ENCODE results near the gene DLGAP4. TPM values are rescaled to one million over a fixed set of nuclear protein-coding genes. Genes with fewer than 3 reads are reported as not detected.

Gene DLGAP4
- total RNA-seq, 5 donors from 2014 or later (not counting 1 experiment from before 2014, with no cell fraction given), result 36.4 to 54.4 (median 43.9) TPM

DNA sequence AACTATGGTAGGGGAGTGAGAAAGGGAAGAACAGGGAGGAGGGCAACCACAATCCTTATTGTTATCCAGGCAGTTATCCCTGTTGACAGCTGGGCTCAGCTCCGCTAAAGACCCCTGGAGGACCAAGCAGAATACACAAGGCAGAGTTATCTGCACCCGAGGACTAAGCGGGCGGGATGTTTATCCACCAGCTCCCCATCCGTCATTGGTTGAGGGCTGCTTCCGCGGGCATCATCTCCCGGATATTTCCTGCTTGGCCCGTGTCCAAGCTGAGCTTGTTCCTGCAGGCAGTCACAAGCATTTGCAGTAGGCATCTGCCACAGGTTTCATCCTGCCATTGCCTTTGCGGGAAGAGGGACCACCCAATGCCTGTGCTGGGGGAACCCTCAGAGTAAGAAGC, 102.1 kb downstream of the DLGAP4 start:
- Histone ChIP-seq H3K27ac (ENCODE audit: low read length) (no peak overlapping the region), H3K4me1 (ENCODE audit: control insufficient read depth in 1 of 2, extremely low read depth in 1 of 2, insufficient read depth in 2 of 2, low read length in 2 of 2) (no peaks in the 10 kb centered on the region), H3K27me3 (replicated peaks in 1 of 2; ENCODE audit: control insufficient read depth in 2 of 2, extremely low read depth in 1 of 2, insufficient read depth in 2 of 2, low read length in 1 of 2) (peaks cover 0 to 18% of the 10 kb centered on the region in 2 experiments), H3K9me3 (no peaks in the 10 kb centered on the region), H3K36me3 (ENCODE audit: control insufficient read depth in 2 of 2, extremely low read depth in 1 of 2, insufficient read depth in 1 of 2, low read length in 1 of 2) (no peaks in the 10 kb centered on the region), H3K4me3 (ENCODE audit: control insufficient read depth in 1 of 2, extremely low read depth in 1 of 2, low read length in 1 of 2) (no peak overlapping the region)
- CTCF ChIA-PET, result no interaction called here
- Mint-ChIP-seq H3K9me3 (peaks cover 0 to 1% (median 0%) of the 10 kb centered on the region in 3 donors), H3K4me3 (no peak overlapping the region), H3K4me1 (no peaks in the 10 kb centered on the region), H3K36me3 (no peaks in the 10 kb centered on the region), H3K27ac (no peak overlapping the region), H3K27me3 (peaks cover 10 to 19% of the 10 kb centered on the region in 2 donors)
- POLR2A ChIA-PET, result no interaction called here
- DNase-seq (no peak), ATAC-seq (replicated peaks in 1 of 4) (no peak)
- WGBS (ENCODE audit: insufficient coverage), result 46% methylated on average over 10 of the region's 10 CpGs

DNA sequence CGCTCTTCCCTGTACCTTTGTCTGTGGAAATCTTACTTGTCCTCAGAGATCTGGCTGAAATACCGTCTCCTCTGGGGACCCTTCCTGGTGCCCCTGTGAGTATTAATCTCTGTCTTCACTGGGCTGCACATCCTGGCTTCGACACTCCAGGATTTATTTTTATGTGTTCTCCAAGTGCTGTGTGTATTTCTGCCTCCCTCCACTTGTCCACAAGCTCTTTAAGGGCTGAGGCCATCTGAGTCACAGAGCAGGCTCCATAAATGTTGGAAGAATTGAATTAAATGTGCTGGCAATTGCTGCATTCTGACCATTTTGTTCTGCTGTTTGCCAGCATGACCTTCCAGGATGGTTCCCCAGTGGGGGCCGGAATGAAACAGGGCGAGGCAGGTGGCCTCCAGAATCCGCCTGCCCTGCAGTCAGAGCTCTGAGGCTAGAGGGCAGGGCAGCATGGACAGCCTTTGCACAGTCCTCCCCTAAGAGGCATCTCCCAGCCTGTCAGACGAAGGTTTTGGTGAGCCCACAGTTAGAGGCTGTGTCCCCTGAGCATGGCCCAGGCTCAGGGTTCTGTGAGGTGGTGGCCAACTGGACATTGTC, 105.8 kb downstream of the DLGAP4 start:
- CTCF ChIA-PET, result no interaction called here

DNA sequence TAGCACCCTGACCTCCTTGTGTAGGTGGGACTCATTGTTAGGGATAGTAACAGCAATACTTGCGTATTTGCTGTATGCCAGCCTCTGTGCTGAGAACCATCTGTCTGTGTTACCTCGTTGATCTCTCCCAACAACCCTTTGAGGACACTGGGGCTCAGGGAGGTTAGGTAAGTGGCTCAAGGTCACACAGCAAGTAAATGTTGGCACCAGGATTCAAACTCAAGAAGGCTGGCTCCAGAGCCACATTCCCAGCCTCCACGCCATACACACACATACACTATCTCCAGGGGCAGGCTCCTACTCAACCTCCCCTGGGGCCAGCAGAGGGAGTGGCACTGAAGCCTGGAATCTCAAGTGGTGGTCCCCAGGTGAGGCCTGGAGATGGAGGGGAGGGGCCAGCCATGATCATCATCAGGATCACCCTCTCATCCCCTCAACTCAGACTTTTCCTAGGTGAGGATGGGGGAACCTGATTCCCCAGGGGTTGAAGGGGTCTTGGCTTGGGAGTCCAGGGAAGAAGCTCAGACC, 109.4 kb downstream of the DLGAP4 start:
- Histone ChIP-seq H3K9me3 (no peaks in the 10 kb centered on the region), H3K27me3 (replicated peaks in 1 of 2; ENCODE audit: control insufficient read depth in 2 of 2, extremely low read depth in 1 of 2, insufficient read depth in 2 of 2, low read length in 1 of 2) (peaks cover 0 to 41% of the 10 kb centered on the region in 2 experiments), H3K27ac (ENCODE audit: low read length) (no peak overlapping the region), H3K4me1 (ENCODE audit: control insufficient read depth in 1 of 2, extremely low read depth in 1 of 2, insufficient read depth in 2 of 2, low read length in 2 of 2) (no peaks in the 10 kb centered on the region), H3K36me3 (ENCODE audit: control insufficient read depth in 2 of 2, extremely low read depth in 1 of 2, insufficient read depth in 1 of 2, low read length in 1 of 2) (no peaks in the 10 kb centered on the region), H3K4me3 (ENCODE audit: control insufficient read depth in 1 of 2, extremely low read depth in 1 of 2, low read length in 1 of 2) (no peak overlapping the region)
- ATAC-seq (replicated peaks in 1 of 4) (no peak), DNase-seq (no peak)
- Mint-ChIP-seq H3K4me3 (no peak overlapping the region), H3K27ac (no peak overlapping the region), H3K4me1 (no peaks in the 10 kb centered on the region), H3K27me3 (peaks cover 12 to 17% of the 10 kb centered on the region in 2 donors), H3K36me3 (no peaks in the 10 kb centered on the region), H3K9me3 (no peaks in the 10 kb centered on the region)
- no CpG with 5 or more reads among the region's 3 CpGs for WGBS (ENCODE audit: insufficient coverage)
- POLR2A ChIA-PET, result no interaction called here
- CTCF ChIA-PET, result no interaction called here

More for the DNA sequence above, 105.8 kb downstream of the DLGAP4 start:
- Mint-ChIP-seq H3K9me3 (no peaks in the 10 kb centered on the region), H3K4me1 (no peaks in the 10 kb centered on the region), H3K27me3 (peaks cover 4 to 17% of the 10 kb centered on the region in 2 donors), H3K36me3 (no peaks in the 10 kb centered on the region), H3K4me3 (no peak overlapping the region), H3K27ac (no peak overlapping the region)
- POLR2A ChIA-PET, result no interaction called here
- ATAC-seq (replicated peaks in 1 of 4) (no peak), DNase-seq (no peak)
- Histone ChIP-seq H3K36me3 (ENCODE audit: control insufficient read depth in 2 of 2, extremely low read depth in 1 of 2, insufficient read depth in 1 of 2, low read length in 1 of 2) (no peaks in the 10 kb centered on the region), H3K27me3 (replicated peaks in 1 of 2; ENCODE audit: control insufficient read depth in 2 of 2, extremely low read depth in 1 of 2, insufficient read depth in 2 of 2, low read length in 1 of 2) (peaks cover 0 to 16% of the 10 kb centered on the region in 2 experiments), H3K27ac (ENCODE audit: low read length) (no peak overlapping the region), H3K4me3 (ENCODE audit: control insufficient read depth in 1 of 2, extremely low read depth in 1 of 2, low read length in 1 of 2) (no peak overlapping the region), H3K9me3 (no peaks in the 10 kb centered on the region), H3K4me1 (ENCODE audit: control insufficient read depth in 1 of 2, extremely low read depth in 1 of 2, insufficient read depth in 2 of 2, low read length in 2 of 2) (no peaks in the 10 kb centered on the region)
- 78% methylated on average over 6 of the region's 7 CpGs for WGBS (ENCODE audit: insufficient coverage)

DNA sequence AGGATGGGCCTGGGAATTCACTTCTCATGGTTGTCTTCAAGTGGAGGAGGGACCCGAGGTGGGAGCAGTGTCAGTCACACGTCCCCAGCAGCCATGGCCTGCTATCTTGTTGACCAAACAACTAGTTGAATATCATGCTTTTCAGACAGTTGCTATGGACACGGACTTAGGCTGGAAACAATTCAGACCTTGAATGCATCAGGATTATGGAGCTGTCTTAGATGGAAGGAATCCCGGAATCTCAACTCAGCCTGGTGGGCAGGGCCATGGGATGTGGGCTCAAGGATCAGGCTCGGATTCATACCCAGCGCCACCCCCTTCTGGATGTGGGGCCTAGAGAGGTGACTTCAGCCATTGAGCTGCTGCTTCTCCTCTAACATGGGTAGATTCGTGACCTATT, 112.6 kb downstream of the DLGAP4 start:
- CTCF ChIA-PET, result no interaction called here

DNA sequence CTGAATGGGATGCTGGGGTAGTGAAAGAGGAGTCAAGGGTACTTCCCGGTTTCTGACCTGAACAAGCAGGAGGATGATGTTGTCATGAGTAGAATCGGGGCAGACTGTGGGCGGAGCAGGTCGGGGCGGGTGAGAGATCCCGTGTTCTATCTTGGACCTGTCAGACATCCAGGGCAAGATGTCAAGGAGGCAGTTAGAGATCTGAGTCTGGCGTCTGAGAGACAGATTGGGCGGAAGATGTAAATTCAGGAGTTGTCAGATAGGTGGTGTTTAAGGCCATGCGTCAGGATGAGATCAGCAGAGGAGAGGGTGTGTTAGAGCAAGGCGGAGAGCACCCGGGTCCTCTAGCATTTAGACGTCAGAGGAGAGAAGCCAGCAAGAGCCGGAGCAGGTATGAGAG, 115.5 kb downstream of the DLGAP4 start:
- H3K4me1 ChIP-seq (ENCODE audit: control insufficient read depth in 1 of 2, extremely low read depth in 1 of 2, insufficient read depth in 2 of 2, low read length in 2 of 2), result no peaks in the 10 kb centered on the region
- CTCF ChIA-PET, result no interaction called here
- H3K27ac Mint-ChIP-seq, result no peak overlapping the region
- H3K4me3 ChIP-seq (ENCODE audit: control insufficient read depth in 1 of 2, extremely low read depth in 1 of 2, low read length in 1 of 2), result no peak overlapping the region
- no peaks in the 10 kb centered on the region for H3K4me1 Mint-ChIP-seq
- no peaks in the 10 kb centered on the region for H3K9me3 ChIP-seq
- ATAC-seq (replicated peaks in 1 of 4) (no peak), DNase-seq (no peak)
- H3K36me3 ChIP-seq (ENCODE audit: control insufficient read depth in 2 of 2, extremely low read depth in 1 of 2, insufficient read depth in 1 of 2, low read length in 1 of 2), result no peaks in the 10 kb centered on the region
- POLR2A ChIA-PET, result no interaction called here
- H3K27ac ChIP-seq (ENCODE audit: low read length), result no peak overlapping the region
- 74% methylated on average over 10 of the region's 13 CpGs for WGBS (ENCODE audit: insufficient coverage)
- H3K36me3 Mint-ChIP-seq, result no peaks in the 10 kb centered on the region
- peaks cover 14 to 19% of the 10 kb centered on the region in 2 donors for H3K27me3 Mint-ChIP-seq
- no peak overlapping the region for H3K4me3 Mint-ChIP-seq
- H3K9me3 Mint-ChIP-seq, result no peaks in the 10 kb centered on the region
- H3K27me3 ChIP-seq (replicated peaks in 1 of 2; ENCODE audit: control insufficient read depth in 2 of 2, extremely low read depth in 1 of 2, insufficient read depth in 2 of 2, low read length in 1 of 2), result peaks cover 0 to 42% of the 10 kb centered on the region in 2 experiments

More for the DNA sequence above, 112.6 kb downstream of the DLGAP4 start:
- no peak overlapping the region for H3K4me3 Mint-ChIP-seq
- POLR2A ChIA-PET, result no interaction called here
- H3K9me3 ChIP-seq, result no peaks in the 10 kb centered on the region
- H3K27ac ChIP-seq (ENCODE audit: low read length), result no peak overlapping the region
- H3K36me3 ChIP-seq (ENCODE audit: control insufficient read depth in 2 of 2, extremely low read depth in 1 of 2, insufficient read depth in 1 of 2, low read length in 1 of 2), result no peaks in the 10 kb centered on the region
- H3K4me3 ChIP-seq (ENCODE audit: control insufficient read depth in 1 of 2, extremely low read depth in 1 of 2, low read length in 1 of 2), result no peak overlapping the region
- no peaks in the 10 kb centered on the region for H3K9me3 Mint-ChIP-seq
- H3K27ac Mint-ChIP-seq, result no peak overlapping the region
- WGBS (ENCODE audit: insufficient coverage), result 66% methylated on average over 4 of the region's 7 CpGs
- ATAC-seq (replicated peaks in 1 of 4) (no peak), DNase-seq (no peak)
- no peaks in the 10 kb centered on the region for H3K36me3 Mint-ChIP-seq
- no peaks in the 10 kb centered on the region for H3K4me1 Mint-ChIP-seq
- peaks cover 14 to 23% of the 10 kb centered on the region in 2 donors for H3K27me3 Mint-ChIP-seq
- H3K4me1 ChIP-seq (ENCODE audit: control insufficient read depth in 1 of 2, extremely low read depth in 1 of 2, insufficient read depth in 2 of 2, low read length in 2 of 2), result no peaks in the 10 kb centered on the region
- peaks cover 0 to 45% of the 10 kb centered on the region in 2 experiments for H3K27me3 ChIP-seq (replicated peaks in 1 of 2; ENCODE audit: control insufficient read depth in 2 of 2, extremely low read depth in 1 of 2, insufficient read depth in 2 of 2, low read length in 1 of 2)

DNA sequence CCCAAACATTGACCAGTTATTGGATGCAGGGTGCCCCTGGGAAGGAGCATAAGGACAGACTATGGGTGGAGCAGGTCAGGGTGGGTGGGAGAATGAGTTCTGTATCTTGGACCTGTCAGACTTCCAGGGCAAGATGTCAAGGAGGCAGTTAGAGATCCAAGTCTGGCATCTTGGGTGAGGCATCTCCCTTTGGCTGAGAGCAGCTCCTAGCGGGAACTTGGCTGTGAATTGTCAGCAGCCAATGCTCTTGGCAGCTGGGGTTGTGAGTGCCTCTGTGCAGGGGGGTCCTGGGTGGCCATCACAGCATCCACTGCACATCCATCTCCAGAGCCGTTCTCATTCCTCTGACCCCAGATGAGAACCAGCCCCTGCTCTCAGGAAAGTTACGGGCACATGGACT, 118.2 kb downstream of the DLGAP4 start:
- no peaks in the 10 kb centered on the region for H3K4me1 Mint-ChIP-seq
- H3K4me1 ChIP-seq (ENCODE audit: control insufficient read depth in 1 of 2, extremely low read depth in 1 of 2, insufficient read depth in 2 of 2, low read length in 2 of 2), result no peaks in the 10 kb centered on the region
- no peak overlapping the region for H3K27ac Mint-ChIP-seq
- H3K4me3 ChIP-seq (ENCODE audit: control insufficient read depth in 1 of 2, extremely low read depth in 1 of 2, low read length in 1 of 2), result no peak overlapping the region
- POLR2A ChIA-PET, result no interaction called here
- no peak for ATAC-seq (replicated peaks in 1 of 4)
- WGBS (ENCODE audit: insufficient coverage), result 40% methylated on average over 1 of the region's 3 CpGs
- H3K27me3 Mint-ChIP-seq, result peaks cover 10 to 12% of the 10 kb centered on the region in 2 donors
- H3K36me3 Mint-ChIP-seq, result no peaks in the 10 kb centered on the region
- DNase-seq, result no peak
- no peaks in the 10 kb centered on the region for H3K9me3 ChIP-seq
- no peaks in the 10 kb centered on the region for H3K9me3 Mint-ChIP-seq
- no peak overlapping the region for H3K27ac ChIP-seq (ENCODE audit: low read length)
- peaks cover 0 to 22% of the 10 kb centered on the region in 2 experiments for H3K27me3 ChIP-seq (replicated peaks in 1 of 2; ENCODE audit: control insufficient read depth in 2 of 2, extremely low read depth in 1 of 2, insufficient read depth in 2 of 2, low read length in 1 of 2)
- H3K4me3 Mint-ChIP-seq, result no peak overlapping the region
- CTCF ChIA-PET, result interaction anchor here in 1 of 2 donors (0.6 kb wide), 1 partner anchor 176 kb away, joined by 3 read pairs; no protein-coding TSS in a partner anchor
- H3K36me3 ChIP-seq (ENCODE audit: control insufficient read depth in 2 of 2, extremely low read depth in 1 of 2, insufficient read depth in 1 of 2, low read length in 1 of 2), result no peaks in the 10 kb centered on the region
